Measurements from ENCODE around the gene C3orf49. TPM values are rescaled to one million over a fixed set of nuclear protein-coding genes. Genes with fewer than 3 reads are reported as not detected.

The C3orf49 gene
- polyA plus RNA-seq, 1 experiment = not detected

- ChIA-PET CTCF (no interaction called here), POLR2A (no interaction called here)
- no peaks in the 10 kb centered on the region for H3K27me3 ChIP-seq (ENCODE audit: control insufficient read depth, insufficient read depth, low read length)
- TF ChIP-seq CTCF (IDR thresholded peaks at IDR 0.05; ENCODE audit: insufficient read depth, low read depth, low read length) = no peak
- no peaks in the 10 kb centered on the region for H3K36me3 ChIP-seq (ENCODE audit: control insufficient read depth, insufficient read depth, low read length)
- no peak overlapping the region for H3K4me3 ChIP-seq (ENCODE audit: low read depth, low read length)
- DNase-seq (ENCODE audit: low read depth) = no peak
Measured at GRCh38 chr3:63891518-63891917, 72.4 kb downstream of the C3orf49 start.

GRCh38 chr3:63892773-63893352, 73.8 kb downstream of the C3orf49 start:
- no peaks in the 10 kb centered on the region for H3K36me3 ChIP-seq (ENCODE audit: control insufficient read depth, insufficient read depth, low read length)
- H3K27me3 ChIP-seq (ENCODE audit: control insufficient read depth, insufficient read depth, low read length) = no peaks in the 10 kb centered on the region
- POLR2A ChIA-PET = no interaction called here
- H3K4me3 ChIP-seq (ENCODE audit: low read depth, low read length) = no peak overlapping the region
- no peak for TF ChIP-seq CTCF (IDR thresholded peaks at IDR 0.05; ENCODE audit: insufficient read depth, low read depth, low read length)
- DNase-seq (ENCODE audit: low read depth) = no peak
- CTCF ChIA-PET = interaction anchor here (0.7 kb wide), 1 partner anchor 56 kb away, joined by 3 read pairs; no protein-coding TSS in a partner anchor

GRCh38 chr3:63895422-63896189, 76.5 kb downstream of the C3orf49 start:
- TF ChIP-seq CTCF (IDR thresholded peaks at IDR 0.05; ENCODE audit: insufficient read depth, low read depth, low read length) = no peak
- ChIA-PET CTCF (no interaction called here), POLR2A (no interaction called here)
- no peak overlapping the region for H3K4me3 ChIP-seq (ENCODE audit: low read depth, low read length)
- DNase-seq (ENCODE audit: low read depth) = no peak
- H3K36me3 ChIP-seq (ENCODE audit: control insufficient read depth, insufficient read depth, low read length) = no peaks in the 10 kb centered on the region
- no peaks in the 10 kb centered on the region for H3K27me3 ChIP-seq (ENCODE audit: control insufficient read depth, insufficient read depth, low read length)

- no peak for TF ChIP-seq CTCF (IDR thresholded peaks at IDR 0.05; ENCODE audit: insufficient read depth, low read depth, low read length)
- ChIA-PET POLR2A (no interaction called here), CTCF (no interaction called here)
- Histone ChIP-seq H3K36me3 (ENCODE audit: control insufficient read depth, insufficient read depth, low read length) (no peaks in the 10 kb centered on the region), H3K4me3 (ENCODE audit: low read depth, low read length) (no peak overlapping the region), H3K27me3 (ENCODE audit: control insufficient read depth, insufficient read depth, low read length) (no peaks in the 10 kb centered on the region)
- peak; percentile 24 for DNase-seq (ENCODE audit: low read depth)
Measured at GRCh38 chr3:63896332-63897030, 77.4 kb downstream of the C3orf49 start.

Other genes with a start within 250 kb of the C3orf49 start
- gene SNTN, start 166.6 kb upstream of the C3orf49 start, polyA plus RNA-seq (2011; rRNA removed) = not detected in 2 replicates
- 22.2 and 52.0 TPM in 2 replicates for gene THOC7, start 44.5 kb downstream of the C3orf49 start, polyA plus RNA-seq (2011; rRNA removed)
- 11.8 and 15.0 TPM in 2 replicates for gene ATXN7, start 44.6 kb downstream of the C3orf49 start, polyA plus RNA-seq (2011; rRNA removed)
- not detected in 2 replicates for gene SCAANT1, start 93.1 kb downstream of the C3orf49 start, polyA plus RNA-seq (2011; rRNA removed)
- 47.8 and 54.5 TPM in 2 replicates for gene PSMD6, start 204.2 kb downstream of the C3orf49 start, polyA plus RNA-seq (2011; rRNA removed)

Data from BJ (cell line).